Activated CD8-positive, alpha-beta T cell treated with anti-CD3 and anti-CD28 coated beads for 36 hours (primary cell): Measurements from ENCODE around the gene HS3ST3A1. TPM values are rescaled to one million over a fixed set of nuclear protein-coding genes. Genes with fewer than 3 reads are reported as not detected.
A peak's percentile ranks its signal among the peaks of the same experiment; 100 is the strongest.

ENCODE experiments used
- ATAC-seq: fragments of 200-7000 bp; cut with Tn5 transposase; one replicate; pipeline ENCODE4 v1.10.0; 2021; ENCODE audit warnings: mild to moderate bottlenecking, moderate library complexity
- CTCF ChIA-PET: fragments of 350-600 bp; sonication (Branson Sonifier 250); formaldehyde crosslinking; loops from one replicate; lab custom pipeline; 2021; ENCODE audit warnings: antibody characterized with exemption; lab: Charles Lee
- POLR2A ChIA-PET: fragments of 350-600 bp; sonication (Branson Sonifier 250); formaldehyde crosslinking; loops from one replicate; lab custom pipeline; 2021; ENCODE audit warnings: antibody characterized with exemption; lab: Charles Lee
- DNase-seq: peaks from one replicate; pipeline ENCODE4 v3.0.0-alpha.2; 2020
- H3K27ac Mint-ChIP-seq: one replicate; pipeline ENCODE4 v1.8.0; 2021; ENCODE audit warnings: mild to moderate bottlenecking, mixed read lengths
- H3K27me3 Mint-ChIP-seq: one replicate; pipeline ENCODE4 v1.8.0; 2021; ENCODE audit warnings: mixed read lengths
- H3K36me3 Mint-ChIP-seq: one replicate; pipeline ENCODE4 v1.8.0; 2021; ENCODE audit warnings: low read depth, mixed read lengths
- H3K4me1 Mint-ChIP-seq: one replicate; pipeline ENCODE4 v1.8.0; 2021; ENCODE audit warnings: low read depth, mixed read lengths
- H3K4me3 Mint-ChIP-seq: one replicate; pipeline ENCODE4 v1.8.0; 2021; ENCODE audit warnings: mild to moderate bottlenecking, moderate library complexity, mixed read lengths
- H3K9me3 Mint-ChIP-seq: one replicate; pipeline ENCODE4 v1.8.0; 2021; ENCODE audit warnings: mixed read lengths
- CTCF ChIP-seq: fragments of 200-600 bp; IDR thresholded peaks from one replicate; pipeline ENCODE4 v1.8.0; 2022; ENCODE audit warnings: antibody characterized with exemption, mild to moderate bottlenecking
- intact Hi-C: fragments of 100-400 bp; cut with micrococcal nuclease; formaldehyde crosslinking; loops from one replicate; pipeline ENCODE4 v1.10.0; 2022
- total RNA-seq, 2 experiments: library from RNA; stranded (reverse); gene quantifications; one replicate each; pipeline ENCODE4 v1.2.3, GENCODE V29; 2021

The HS3ST3A1 gene
- total RNA-seq, 2 experiments from 2014 or later = 0.11 TPM; not detected in 1

DNA sequence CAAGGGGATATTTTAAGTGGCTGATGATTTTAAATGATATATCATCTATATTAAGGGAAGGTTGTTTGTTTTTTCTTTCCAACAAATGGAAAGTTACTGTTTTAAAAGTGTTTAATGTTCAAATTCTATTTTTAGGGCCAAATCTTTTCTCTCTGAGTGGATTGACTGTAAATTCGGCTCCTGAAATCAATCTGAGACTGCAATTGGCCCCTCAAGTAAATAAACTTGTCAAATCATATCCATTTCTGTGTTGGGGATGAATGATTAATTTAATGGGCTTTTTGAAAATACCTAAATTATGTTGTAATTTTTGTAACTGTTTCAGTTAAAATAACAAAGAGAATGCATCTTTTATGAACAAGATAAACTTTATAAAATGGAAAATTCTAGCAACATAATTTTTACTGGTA, 2.6 kb downstream of the HS3ST3A1 start:
- no peaks in the 10 kb centered on the region for H3K9me3 Mint-ChIP-seq
- H3K36me3 Mint-ChIP-seq = no peaks in the 10 kb centered on the region
- ChIA-PET CTCF (interaction anchor here (0.6 to 2.9 kb wide), 3 partner anchors 144 to 1273 kb away, joined by 3 to 10 read pairs (median 3); no protein-coding TSS in a partner anchor), POLR2A (no interaction called here)
- no peak for TF ChIP-seq CTCF
- H3K27me3 Mint-ChIP-seq = peaks cover 41% of the 10 kb centered on the region
- H3K27ac Mint-ChIP-seq = no peak overlapping the region
- peaks cover 9% of the 10 kb centered on the region for H3K4me1 Mint-ChIP-seq
- intact Hi-C loops = loop anchor here (5.0 kb wide), 1 partner anchor 703 kb away; the partner anchor contains the start of gene HS3ST3B1
- H3K4me3 Mint-ChIP-seq = no peak overlapping the region
- ATAC-seq (no peak), DNase-seq (no peak)

GRCh38 chr17:13598353-13599167, 3.2 kb downstream of the HS3ST3A1 start:
- H3K9me3 Mint-ChIP-seq = no peaks in the 10 kb centered on the region
- CTCF ChIA-PET = interaction anchor here (0.6 to 2.9 kb wide), 3 partner anchors 703 to 1274 kb away, joined by 3 to 10 read pairs (median 4); no protein-coding TSS in a partner anchor
- no peak overlapping the region for H3K4me3 Mint-ChIP-seq
- no peak for ATAC-seq
- intact Hi-C loops = loop anchor here (5.0 kb wide), 1 partner anchor 704 kb away; the partner anchor contains the start of gene HS3ST3B1
- DNase-seq = no peak
- no peaks in the 10 kb centered on the region for H3K36me3 Mint-ChIP-seq
- no peak overlapping the region for H3K27ac Mint-ChIP-seq
- no peak for TF ChIP-seq CTCF
- H3K27me3 Mint-ChIP-seq = peaks cover 39% of the 10 kb centered on the region
- POLR2A ChIA-PET = no interaction called here
- H3K4me1 Mint-ChIP-seq = peaks cover 9% of the 10 kb centered on the region

GRCh38 chr17:13597723-13598347, 3.9 kb downstream of the HS3ST3A1 start:
- H3K4me1 Mint-ChIP-seq = peaks cover 9% of the 10 kb centered on the region

DNA sequence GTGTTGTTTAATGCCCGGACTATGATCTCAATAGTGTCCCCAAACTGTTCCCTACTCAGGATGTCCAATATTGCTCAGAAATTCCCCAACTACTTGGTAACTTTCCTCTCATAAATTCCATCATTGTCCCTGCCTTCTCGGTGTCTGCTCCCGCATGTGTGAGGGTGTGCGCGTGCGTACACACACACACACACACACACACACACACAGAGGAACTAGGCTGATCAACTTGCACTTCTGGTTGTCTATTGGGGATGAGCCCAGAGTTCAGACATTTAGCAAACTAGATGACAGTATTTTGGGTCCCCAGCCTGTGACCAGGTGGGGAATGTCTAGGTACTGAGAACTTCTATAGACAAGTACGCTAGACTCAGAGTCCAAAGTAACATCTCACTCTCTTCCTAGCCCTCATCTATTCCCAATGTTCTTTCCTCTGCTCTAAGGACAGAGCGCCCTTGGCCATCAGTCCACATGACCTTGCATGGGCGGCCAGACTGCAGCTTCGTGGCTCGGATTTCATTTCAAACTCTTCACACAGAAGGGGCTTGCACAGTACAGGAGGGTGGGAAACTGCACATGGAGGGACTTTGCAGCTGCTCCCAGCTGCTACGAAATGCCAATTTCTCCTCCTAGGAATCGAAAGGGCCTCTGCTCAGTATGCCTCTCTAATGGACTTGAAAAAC, 5.3 kb downstream of the HS3ST3A1 start:
- DNase-seq = no peak
- Mint-ChIP-seq H3K27me3 (peaks cover 22% of the 10 kb centered on the region), H3K4me1 (peaks cover 5% of the 10 kb centered on the region), H3K36me3 (no peaks in the 10 kb centered on the region), H3K9me3 (no peaks in the 10 kb centered on the region), H3K27ac (no peak overlapping the region), H3K4me3 (no peak overlapping the region)
- CTCF ChIA-PET = interaction anchor here (0.7 to 1.9 kb wide), 6 partner anchors 43 to 1330 kb away, joined by 3 to 9 read pairs (median 4); no protein-coding TSS in a partner anchor
- no peak for TF ChIP-seq CTCF
- ATAC-seq = no peak
- intact Hi-C loops = loop anchor here (5.0 kb wide), 1 partner anchor 706 kb away; the partner anchor contains the start of gene HS3ST3B1
- POLR2A ChIA-PET = no interaction called here

More at GRCh38 chr17:13597723-13598347, 3.9 kb downstream of the HS3ST3A1 start:
- Mint-ChIP-seq H3K9me3 (no peaks in the 10 kb centered on the region), H3K27ac (no peak overlapping the region), H3K36me3 (no peaks in the 10 kb centered on the region), H3K27me3 (peaks cover 32% of the 10 kb centered on the region), H3K4me3 (no peak overlapping the region)
- ATAC-seq (no peak), DNase-seq (peak; percentile 52)
- TF ChIP-seq CTCF = peak; percentile 66
- CTCF ChIA-PET = interaction anchor here (1.4 to 2.9 kb wide), 3 partner anchors 704 to 1329 kb away, joined by 4 to 10 read pairs (median 9); no protein-coding TSS in a partner anchor
- intact Hi-C loops = loop anchor here (5.0 kb wide), 1 partner anchor 704 kb away; the partner anchor contains the start of gene HS3ST3B1
- POLR2A ChIA-PET = no interaction called here
